NCI-H2227 (cell line): ENCODE data around the gene ARMS2.

Experiments
- DNase-seq: peaks from one replicate; lab custom pipeline; 2025; ENCODE audit not compliant: unreplicated experiment; lab: John Stamatoyannopoulos, UW

The ARMS2 gene

GRCh38 chr10:122469848-122470247 lies 15.4 kb downstream of the ARMS2 start:
- DNase-seq: no peak

GRCh38 chr10:122471531-122472177 lies 17.2 kb downstream of the ARMS2 start:
- DNase-seq: no peak

GRCh38 chr10:122473116-122473515 lies 18.7 kb downstream of the ARMS2 start:
- DNase-seq: no peak

- peak; percentile 27 for DNase-seq
Measured at GRCh38 chr10:122474131-122474818, 19.8 kb downstream of the ARMS2 start.

DNA sequence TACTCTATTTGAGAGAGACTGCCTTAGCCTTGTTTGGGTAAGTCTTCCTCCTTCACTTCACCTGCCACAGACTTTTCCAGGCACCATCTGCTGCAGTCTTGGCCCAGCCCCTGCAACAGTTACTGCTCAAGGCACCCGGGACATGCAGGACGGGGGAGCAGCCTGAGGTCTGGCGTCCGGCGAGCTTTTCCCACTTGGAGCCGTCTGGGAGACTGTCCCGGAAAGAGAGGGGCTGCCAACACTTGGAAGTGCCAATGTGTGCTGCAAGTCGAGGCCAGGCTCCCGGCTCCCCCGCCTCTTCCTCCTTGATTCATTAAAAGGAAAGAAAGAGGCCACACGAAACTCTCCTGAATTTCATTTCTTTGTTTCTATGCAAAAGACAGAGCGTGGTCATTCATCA lies 20.6 kb downstream of the ARMS2 start:
- DNase-seq: no peak

DNA sequence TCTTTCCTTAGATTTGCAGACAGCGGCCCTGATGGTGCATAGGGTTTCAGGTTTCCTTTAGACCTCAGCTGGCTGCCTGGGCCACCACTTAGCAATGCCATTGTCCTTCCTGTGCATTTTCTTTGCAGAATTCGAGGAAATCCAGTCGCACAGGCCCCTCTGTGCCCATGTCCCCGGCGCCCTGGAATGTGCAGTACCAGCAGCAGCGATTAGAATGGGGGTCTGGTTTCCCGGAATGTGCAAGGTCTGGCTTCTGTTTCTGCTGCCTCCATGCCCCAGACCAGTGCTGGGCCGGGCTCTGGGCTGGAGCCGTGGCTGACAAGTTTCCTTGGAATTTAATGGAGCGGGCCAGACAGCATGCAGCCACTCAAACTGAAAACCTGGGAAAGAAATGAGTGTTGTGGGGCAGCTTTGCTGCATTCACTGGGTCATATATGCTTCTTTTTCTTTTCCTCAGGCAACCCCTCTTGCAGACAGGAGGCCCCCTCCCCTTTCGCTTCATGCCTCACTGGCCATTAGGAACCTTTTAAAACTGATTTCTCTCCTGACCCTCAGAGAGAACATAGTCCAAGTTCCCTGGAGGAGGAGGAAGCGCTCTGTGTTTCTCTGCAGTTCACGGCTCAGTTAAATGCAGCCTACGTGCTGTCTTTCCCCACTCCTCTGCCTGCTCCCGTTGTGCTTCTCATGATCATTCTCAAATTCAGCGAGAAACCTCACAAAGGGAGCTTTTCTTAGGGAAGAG lies 21.3 kb downstream of the ARMS2 start:
- no peak for DNase-seq

- no peak for DNase-seq
Measured at GRCh38 chr10:122476333-122476695, 21.9 kb downstream of the ARMS2 start.

DNA sequence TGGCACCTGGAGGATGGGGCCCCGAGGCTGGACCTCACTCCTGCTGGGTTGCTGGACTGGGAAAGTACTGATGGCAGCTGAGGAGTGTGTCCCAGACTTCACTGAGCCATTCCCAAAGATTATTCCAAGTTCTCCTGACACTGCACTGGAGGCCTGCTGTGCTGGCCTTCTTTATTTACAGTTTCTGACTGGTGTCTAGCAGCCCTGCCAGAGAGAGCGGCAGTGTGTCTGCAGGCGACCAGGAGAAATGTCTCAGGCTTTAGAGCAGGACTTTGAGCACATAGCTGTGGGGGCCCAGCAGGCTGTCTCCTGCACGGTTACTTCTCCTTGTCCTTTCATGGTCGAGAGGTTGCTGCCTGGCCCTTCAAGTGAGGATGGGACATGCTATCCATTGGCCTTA lies 23.0 kb downstream of the ARMS2 start:
- DNase-seq: no peak

DNA sequence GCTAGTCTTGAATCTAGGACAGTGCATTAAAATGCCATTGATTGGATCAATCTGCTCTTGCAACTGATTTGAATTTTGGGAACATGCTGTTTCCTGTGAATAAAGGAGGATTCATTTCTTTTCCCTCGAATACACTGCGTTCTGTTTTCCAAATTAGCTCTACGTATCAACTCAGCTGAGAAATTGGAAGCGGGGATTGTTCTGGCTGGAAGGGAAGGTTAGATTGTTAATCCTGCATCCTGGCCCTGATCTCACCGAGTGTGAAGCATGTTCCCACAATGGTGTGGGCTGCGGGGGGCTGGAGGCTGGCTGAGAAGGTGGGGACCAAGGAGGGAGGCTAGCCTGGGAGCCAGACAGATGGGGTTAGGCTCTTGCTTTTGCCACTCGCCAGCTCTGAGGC lies 24.5 kb downstream of the ARMS2 start:
- DNase-seq: no peak

DNA sequence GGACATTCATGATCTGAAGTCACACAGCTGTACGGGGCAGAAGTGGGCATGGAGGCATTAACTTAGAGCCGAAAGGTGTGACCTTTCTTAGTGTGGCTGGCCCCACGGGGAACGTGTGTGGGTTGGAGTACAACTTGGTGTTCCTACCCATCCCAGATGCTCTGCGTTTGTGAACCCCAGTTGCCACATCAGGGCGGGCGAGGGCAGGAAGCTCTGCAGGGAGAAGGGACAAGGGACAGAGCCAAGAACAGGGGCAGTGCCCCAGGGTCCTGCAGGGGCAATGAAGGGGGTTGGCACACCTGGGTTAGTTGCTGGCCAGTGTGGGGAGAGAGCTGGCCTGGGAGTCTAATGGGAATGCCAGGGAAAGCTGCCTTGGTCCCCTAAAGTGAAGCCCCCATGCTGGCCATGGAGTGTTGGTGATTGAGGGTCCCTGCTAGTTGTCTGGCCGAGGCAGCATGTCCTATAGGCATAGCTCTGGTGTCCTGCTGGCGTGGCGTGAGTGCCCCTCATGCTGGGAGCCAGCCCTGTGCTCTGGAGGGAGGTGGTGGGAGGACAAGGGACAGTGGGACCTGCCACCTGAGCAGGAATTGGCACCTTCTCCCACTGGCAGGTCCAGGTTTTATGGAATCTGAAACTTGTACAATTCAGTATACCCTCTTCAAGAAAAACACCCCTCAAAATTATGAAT lies 25.8 kb downstream of the ARMS2 start:
- no peak for DNase-seq

DNA sequence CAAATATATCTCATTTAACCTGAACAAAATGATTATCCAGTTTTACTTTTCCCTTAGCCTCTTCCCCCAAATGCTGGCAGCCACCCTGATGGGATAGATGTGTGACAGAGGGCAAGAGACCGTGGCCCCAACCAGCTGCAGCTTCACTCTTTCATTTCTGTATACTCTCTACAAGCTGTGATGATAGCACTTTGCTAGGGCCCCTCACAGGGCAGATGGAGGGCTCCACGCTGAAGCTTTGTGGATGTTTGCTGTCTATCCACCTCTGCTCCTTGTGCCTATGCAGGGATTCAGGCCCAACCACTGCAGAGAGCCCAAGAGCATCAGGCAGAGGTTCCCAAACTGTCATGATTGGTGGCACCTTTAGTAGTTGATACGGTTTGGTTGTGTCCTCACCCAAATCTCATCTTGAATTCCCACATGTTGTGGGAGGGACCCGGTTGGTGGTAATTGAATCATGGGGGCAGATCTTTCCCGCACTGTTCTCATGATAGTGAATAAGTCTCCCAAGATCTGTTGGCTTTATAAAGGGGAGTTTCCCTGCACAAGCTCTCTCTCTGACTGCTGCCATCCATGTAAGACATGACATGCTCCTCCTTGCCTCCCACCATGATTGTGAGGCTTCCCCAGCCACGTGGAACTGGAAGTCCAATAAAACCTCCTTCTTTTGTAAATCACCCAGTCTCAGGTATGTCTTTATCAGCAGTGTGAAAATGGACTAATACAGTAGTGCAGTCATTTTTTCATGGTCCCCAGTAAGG lies 27.0 kb downstream of the ARMS2 start:
- DNase-seq: no peak

GRCh38 chr10:122484276-122485060 lies 30.0 kb downstream of the ARMS2 start:
- DNase-seq: no peak

DNA sequence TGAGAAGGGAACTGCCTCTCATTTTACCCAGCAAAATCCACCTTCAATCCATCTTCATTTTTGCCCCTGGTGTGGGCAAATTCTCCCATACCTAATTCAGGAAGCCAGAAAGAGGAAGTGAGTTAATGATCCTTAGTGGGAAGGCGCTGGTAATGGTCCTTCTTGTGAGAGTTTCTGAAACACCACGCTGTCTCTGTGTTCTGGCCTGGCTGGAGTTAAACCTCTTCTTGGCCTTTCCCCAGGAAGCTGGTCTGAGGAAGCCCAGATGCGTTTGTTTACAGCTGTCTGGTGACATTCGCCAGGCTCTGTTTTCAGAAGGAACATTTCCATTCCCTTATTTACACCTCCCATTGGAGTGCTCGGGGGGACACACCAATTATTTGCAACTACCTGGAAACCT lies 31.2 kb downstream of the ARMS2 start:
- no peak for DNase-seq

DNA sequence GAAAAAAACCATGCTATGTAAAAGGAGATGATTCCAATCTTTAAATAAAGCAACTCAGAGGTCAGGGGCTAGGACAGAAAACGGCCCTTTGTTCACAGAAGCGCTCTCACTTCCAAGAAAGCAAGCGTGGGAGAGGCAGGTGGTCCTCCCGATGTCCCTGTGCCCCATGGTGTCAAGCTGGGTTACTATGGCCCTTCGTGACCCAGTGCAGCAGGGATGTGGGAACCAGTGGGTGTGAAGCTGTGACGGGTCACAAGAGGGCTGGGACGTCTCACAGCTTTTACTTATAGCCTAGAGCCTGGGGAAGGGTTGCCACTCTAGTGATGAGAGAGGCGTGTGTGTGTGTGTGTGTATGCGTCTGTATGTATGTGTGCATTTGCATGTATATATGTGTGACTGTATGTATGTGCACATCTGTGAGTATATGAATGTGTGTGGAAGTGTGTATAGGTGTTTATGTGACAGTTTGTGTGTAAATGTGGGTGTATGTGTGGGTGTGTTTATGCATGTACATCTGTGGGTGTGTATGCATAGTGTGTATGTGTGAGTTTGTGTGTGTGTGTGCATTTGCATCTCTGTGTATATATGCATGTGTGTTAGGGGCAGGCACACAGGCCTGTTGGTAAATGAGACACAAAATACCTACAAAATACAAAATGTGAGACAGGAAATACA lies 32.1 kb downstream of the ARMS2 start:
- DNase-seq: no peak

DNA sequence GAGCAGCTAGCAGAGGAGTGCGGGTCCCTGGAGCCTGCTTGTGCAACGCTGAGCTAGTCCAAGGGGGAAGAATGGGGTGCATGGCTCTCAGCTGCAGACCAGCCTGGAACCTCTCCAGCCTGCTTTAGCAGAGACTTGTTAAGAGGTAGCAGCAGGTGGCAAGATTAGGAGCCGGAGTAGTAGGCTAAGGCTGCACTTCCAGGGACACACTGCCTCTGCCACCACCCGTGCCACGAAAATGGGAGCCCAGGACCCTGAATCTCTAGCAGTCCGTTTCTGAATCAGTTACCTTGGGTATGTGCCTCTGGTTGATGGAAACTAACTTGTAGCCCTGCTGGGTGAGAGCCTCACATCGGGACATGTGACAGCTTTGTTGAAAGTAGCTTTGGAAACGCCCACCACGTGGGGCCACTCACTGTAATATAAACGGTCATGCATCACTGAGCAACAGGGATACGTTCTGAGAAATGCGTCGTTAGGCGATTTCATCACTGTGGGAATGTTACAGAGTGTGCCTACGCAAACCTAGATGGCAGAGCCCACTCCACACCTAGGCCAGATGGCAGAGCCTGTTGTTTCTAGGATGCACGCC lies 32.8 kb downstream of the ARMS2 start:
- peak; percentile 2 for DNase-seq

DNA sequence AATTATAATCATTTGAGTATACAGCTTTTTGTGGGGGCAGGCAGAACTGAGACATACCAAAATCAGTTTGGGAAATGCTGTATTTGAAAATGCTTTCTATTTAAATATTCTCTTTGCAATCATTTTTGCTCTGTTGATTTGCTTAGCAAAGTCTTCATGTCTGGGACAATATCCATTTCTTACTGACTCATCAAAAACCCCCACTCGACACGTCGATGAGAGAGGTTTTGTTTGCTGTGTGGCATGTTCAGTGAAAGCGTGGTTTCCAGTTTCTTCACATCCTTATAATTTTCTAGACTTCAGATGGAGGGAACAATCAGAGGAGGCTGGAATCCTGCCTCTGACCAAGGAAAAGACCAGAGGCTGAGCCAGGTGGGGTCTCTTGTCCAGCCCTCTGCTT lies 35.8 kb downstream of the ARMS2 start:
- no peak for DNase-seq

- DNase-seq: no peak
Measured at GRCh38 chr10:122490786-122491680, 36.6 kb downstream of the ARMS2 start.

GRCh38 chr10:122492006-122492405 lies 37.6 kb downstream of the ARMS2 start:
- no peak for DNase-seq
